NCI-H2081 treated with DMSO at 0.1 percent for 48 hours (cell line): ENCODE measurements around the gene NET1.
"Not testable (repeated sequence)": the region's sequence is repeated elsewhere in the genome, so short reads cannot be mapped to it uniquely, and the experiment has no call there.

ENCODE experiments used
- DNase-seq: peaks from one replicate; lab custom pipeline; 2025; lab: John Stamatoyannopoulos, UW

The NET1 gene

GRCh38 chr10:5400468-5401240 is 11.7 kb upstream of the NET1 start:
- peak; percentile 31 for DNase-seq

DNA sequence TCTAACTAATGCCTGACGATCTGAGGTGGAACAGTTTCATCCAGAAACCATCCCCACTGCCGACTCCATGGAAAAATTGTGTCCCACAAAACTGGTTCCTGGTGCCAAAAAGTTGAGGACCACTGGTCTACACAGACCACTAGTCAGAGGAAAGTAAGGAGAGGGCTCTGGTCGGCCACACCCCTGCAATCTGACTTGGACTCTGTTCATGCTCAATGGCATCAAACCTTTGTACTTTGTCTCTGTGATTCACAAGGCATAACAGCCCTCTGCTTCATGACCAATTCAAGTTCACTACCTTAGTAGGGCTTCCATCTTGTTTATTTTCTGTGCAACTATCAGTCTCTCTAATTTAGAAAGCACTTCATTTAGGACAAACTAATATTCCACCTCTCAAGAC is 9.6 kb upstream of the NET1 start:
- DNase-seq: no peak

DNA sequence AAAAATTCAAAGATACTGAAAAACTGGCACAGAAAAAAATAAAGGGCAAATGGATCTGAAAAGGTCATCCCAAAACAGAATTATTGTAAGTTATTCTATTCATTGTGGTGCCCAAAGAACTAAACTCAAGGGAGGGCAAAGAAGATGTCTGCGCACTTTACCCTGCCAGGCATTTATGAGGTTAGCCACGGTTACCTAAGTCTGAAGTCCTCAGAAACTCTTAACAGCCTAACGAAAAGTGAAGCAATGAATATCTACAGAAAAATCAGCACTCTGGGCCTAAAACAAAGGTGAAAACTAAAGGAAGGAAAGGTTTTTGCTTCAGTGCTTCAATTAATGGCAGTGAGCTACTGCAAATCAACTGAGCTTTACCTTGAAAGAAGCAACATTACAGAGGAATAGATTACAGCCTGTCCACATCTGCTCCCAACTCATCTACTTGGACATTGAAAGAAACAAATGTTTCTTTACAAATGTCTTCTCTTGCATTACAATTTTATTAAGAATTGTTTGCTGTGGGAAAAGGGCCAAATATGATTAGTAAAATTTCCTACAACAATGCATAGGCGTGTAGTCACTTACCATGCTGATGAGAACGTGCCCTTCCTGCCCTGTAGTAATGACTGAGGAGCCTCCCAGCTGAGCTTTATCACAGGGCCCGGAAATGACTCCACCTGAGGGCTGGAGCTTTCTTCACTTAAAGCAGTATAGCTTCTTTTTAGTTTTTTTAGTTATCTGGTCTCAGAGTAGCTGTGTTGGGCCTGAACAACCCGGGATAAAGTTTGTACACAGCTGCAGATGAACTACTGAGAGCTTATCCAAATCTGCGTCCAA is 7.9 kb upstream of the NET1 start, which contains the start of gene TUBAL3:
Gene TUBAL3 (minus strand): TSS at position 621 of the 834 bp plus-strand sequence. CDS start 36 bp downstream, at position 585.
- no peak for DNase-seq

- no peak for DNase-seq
Observed at GRCh38 chr10:5406918-5407317, 5.4 kb upstream of the NET1 start.

DNA sequence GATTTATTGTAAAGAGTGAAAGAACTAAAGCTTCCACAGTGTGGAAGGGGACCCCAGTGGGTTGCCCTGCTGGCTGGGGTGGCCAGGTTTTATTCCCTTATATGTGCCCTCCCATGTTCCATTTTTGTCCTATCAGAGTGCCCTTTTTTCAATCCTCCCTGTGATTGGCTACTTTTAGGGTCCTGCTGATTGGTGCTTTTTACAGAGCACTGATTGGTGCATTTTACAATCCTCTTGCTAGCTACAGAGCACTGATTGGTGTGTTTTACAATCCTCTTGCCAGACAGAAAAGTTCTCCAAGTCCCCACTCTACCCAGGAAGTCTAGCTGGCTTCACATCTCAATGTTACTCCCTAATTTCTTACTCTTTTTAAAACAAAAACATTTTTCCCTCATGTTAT is 1.6 kb upstream of the NET1 start:
- not testable (repeated sequence) for DNase-seq

- no peak for DNase-seq
Observed at GRCh38 chr10:5411941-5412276, 448 bp upstream of the NET1 start.

- DNase-seq: no peak
Observed at GRCh38 chr10:5413012-5413938, 918 bp downstream of the NET1 start.

- DNase-seq: no peak
Observed at GRCh38 chr10:5416981-5417380, 4.6 kb downstream of the NET1 start.

DNA sequence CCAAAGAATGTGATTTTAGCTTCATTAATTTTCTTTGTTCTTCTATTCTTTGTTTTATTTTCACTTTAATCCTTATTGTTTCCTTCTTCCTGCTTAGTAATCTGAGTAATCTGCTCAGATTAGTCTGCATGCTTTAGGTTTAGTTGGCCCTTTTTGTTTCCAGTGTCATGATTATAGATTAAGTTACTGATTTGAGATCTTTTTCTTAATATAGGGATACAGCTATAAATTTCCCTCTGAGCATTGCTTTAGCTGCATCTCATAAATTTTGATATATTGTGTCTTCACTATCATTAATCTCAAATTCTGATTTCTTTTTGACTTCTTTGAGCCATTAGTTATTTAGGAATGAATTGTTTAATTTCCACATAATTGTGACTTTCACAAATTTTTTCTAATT is 6.2 kb downstream of the NET1 start:
- DNase-seq: no peak

- DNase-seq: no peak
Observed at GRCh38 chr10:5419466-5420094, 7.2 kb downstream of the NET1 start.

GRCh38 chr10:5423771-5424170 is 11.4 kb downstream of the NET1 start:
- no peak for DNase-seq

DNA sequence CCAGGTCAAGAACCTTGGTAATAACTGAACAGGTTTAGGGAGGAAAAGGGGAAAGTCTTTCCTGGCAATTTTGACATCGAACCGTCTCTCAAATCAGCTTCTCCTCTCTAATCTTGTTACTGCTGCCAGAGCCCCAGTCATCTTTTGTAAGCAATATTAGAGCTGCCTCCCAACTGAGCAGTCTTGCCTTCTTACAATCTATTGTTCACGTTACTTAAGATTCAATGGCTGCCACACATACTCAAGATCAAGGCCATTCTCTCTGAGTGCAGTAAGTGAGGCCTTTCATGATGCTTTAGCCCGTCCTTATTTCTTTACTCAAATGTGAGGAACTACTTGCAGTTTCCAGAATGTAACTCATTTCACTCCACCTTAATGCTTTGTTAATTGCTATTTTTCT is 12.4 kb downstream of the NET1 start:
- no peak for DNase-seq

GRCh38 chr10:5428133-5428532 is 15.8 kb downstream of the NET1 start:
- DNase-seq: no peak

GRCh38 chr10:5433182-5433581 is 20.8 kb downstream of the NET1 start:
- no peak for DNase-seq

GRCh38 chr10:5434017-5434753 is 21.8 kb downstream of the NET1 start:
- no peak for DNase-seq

GRCh38 chr10:5435328-5435727 is 23.0 kb downstream of the NET1 start:
- no peak for DNase-seq

DNA sequence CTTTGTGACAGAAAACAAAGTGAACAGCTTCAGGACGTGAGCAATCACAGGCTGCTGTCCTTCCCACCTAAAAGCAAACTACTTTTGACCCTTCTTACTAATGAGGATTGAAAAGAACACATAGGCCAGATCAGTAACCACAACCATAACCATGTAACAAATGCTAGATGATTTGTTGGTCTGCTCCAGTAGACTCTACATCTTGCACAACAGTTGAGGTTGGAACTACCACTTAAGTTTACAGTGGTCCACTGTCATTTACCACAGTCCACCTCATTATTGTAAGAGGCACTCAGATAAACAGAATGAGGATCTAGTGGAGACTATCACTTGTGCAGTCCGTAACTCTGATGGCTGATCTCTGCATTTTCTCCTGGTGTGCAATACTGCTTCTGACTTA is 27.8 kb downstream of the NET1 start:
- DNase-seq: no peak

DNA sequence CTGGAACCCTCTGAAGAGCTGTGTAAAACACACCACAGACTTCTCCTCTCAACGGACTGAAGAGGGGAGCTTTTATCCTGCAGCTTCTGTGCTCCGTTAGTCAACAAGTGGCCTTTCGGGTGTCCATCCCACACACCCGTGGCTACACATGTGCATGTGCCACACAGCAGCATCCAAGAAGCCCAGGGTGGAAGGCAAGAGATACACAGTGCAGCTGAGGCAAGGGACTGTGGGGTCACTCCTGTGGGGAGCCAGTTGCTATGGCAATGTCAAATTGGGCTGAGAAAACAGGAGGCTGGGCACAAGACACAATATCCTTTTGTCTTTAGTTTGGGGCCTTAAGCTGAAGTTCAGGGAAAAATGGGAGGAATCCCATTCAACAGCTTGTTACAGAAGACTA is 28.7 kb downstream of the NET1 start:
- no peak for DNase-seq

GRCh38 chr10:5442065-5442989 is 30.0 kb downstream of the NET1 start:
- no peak for DNase-seq

- no peak for DNase-seq
Observed at GRCh38 chr10:5442990-5443370, 30.6 kb downstream of the NET1 start.
